Measurements from ENCODE around the gene MED29.
A peak's percentile ranks its signal among the peaks of the same experiment; 100 is the strongest.

DNA sequence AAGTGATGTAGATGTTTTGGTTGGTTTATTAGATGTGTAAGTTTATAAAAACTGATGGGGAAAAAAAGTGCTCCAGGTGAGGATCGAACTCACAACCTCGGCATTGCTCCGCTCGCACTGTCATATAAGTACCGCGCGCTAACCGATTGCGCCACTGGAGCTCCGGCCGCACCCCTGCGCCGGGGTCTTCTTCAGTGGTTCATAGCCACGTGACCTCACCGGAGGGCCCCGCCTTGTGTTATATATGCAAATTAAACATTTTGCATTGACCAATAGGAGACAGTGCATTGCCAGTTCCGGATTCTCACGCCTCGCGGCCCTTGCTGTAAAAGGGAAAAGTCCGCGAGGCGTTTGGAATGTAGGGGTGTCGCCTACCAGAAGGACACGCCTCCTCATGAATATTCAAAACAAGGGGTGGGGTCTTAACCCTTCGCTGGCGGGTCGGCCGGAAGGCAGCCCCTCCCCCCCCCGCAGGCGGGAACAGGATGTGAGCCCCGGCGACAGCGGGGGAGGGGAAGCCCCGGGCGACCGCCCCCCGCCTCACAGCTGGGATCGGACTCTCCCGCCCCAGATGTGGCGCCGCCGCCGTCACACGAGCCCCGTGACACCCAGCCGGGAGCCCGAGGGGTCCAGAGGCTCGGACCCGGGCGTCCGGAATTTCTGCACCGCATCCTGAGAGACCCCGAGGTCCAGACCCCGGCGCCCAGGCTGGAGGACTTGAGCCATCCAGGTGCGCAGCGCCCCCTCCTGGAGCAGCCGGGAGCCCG, 21.1 kb downstream of the MED29 start, which contains the start of gene PLEKHG2:
- peak; percentile 36 for TF ChIP-seq CTCF (IDR thresholded peaks at IDR 0.05; ENCODE audit: insufficient read depth, low read depth, low read length)
- no peak for TF ChIP-seq EZH2 (IDR thresholded peaks at IDR 0.05; ENCODE audit: insufficient read depth, low read length)
